Kidney epithelial cell (primary cell): Measurements from ENCODE around the gene PALM3. TPM values are rescaled to one million over a fixed set of nuclear protein-coding genes. Genes with fewer than 3 reads are reported as not detected.

Experiments used
- DNase-seq: peaks from one replicate; pipeline ENCODE4 v3.0.0-alpha.2; 2010; ENCODE audit warnings: low read depth
- H3K27me3 ChIP-seq: 2 replicates; pipeline ENCODE4 v1.6.0; 2011; ENCODE audit warnings: low read length; ENCODE audit not compliant: control insufficient read depth, insufficient read depth
- H3K36me3 ChIP-seq: 2 replicates; pipeline ENCODE4 v1.5.1; 2011; ENCODE audit warnings: low read length; ENCODE audit not compliant: control insufficient read depth, insufficient read depth
- H3K4me3 ChIP-seq: 2 replicates; pipeline ENCODE4 v1.5.1; 2011; ENCODE audit warnings: low read depth, mild to moderate bottlenecking, control low read depth, low read length
- total RNA-seq: library from RNA; depleted of rRNA; stranded (reverse); fragments of >200 nt; gene quantifications from 2 replicates; pipeline ENCODE4 v1.2.3, GENCODE V29; 2015
- TF ChIP-seq, protein P1 (sequence below): IDR thresholded peaks from 2 replicates; pipeline ENCODE4 v1.5.1; 2011; ENCODE audit warnings: mild to moderate bottlenecking, moderate library complexity, low read length, control low read depth, inconsistent platforms; ENCODE audit not compliant: insufficient read depth, poor library complexity, severe bottlenecking

PALM3 gene
- total RNA-seq, 1 donor from 2014 or later = not detected

DNA sequence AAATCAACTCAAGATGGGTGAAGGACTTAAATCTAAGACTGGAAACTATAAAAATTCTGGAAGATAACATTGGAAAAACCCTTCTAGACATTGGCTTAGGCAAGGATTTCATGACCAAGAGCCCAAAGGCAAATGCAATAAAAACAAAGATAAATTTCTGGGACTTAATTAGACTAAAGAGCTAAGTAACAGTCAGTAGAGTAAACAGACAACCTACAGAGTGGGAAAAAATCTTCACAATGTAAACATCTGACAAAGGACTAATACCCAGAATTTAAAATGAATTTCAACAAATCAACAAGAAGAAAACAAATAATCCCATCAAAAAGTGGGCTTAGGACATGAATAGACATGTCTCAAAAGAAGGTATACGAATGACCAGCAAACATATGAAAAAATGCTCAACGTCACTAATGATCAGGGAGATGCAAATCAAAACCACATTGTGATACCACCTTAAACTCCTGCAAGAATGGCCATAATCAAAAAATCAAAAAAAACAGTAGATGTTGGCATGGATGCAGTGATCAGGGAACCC lies 49.4 kb downstream of the PALM3 start:
- H3K36me3 ChIP-seq = no peaks in the 10 kb centered on the region
- TF ChIP-seq, protein P1, sequence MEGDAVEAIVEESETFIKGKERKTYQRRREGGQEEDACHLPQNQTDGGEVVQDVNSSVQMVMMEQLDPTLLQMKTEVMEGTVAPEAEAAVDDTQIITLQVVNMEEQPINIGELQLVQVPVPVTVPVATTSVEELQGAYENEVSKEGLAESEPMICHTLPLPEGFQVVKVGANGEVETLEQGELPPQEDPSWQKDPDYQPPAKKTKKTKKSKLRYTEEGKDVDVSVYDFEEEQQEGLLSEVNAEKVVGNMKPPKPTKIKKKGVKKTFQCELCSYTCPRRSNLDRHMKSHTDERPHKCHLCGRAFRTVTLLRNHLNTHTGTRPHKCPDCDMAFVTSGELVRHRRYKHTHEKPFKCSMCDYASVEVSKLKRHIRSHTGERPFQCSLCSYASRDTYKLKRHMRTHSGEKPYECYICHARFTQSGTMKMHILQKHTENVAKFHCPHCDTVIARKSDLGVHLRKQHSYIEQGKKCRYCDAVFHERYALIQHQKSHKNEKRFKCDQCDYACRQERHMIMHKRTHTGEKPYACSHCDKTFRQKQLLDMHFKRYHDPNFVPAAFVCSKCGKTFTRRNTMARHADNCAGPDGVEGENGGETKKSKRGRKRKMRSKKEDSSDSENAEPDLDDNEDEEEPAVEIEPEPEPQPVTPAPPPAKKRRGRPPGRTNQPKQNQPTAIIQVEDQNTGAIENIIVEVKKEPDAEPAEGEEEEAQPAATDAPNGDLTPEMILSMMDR = no peak
- H3K27me3 ChIP-seq = no peaks in the 10 kb centered on the region
- no peak overlapping the region for H3K4me3 ChIP-seq
- no peak for DNase-seq

DNA sequence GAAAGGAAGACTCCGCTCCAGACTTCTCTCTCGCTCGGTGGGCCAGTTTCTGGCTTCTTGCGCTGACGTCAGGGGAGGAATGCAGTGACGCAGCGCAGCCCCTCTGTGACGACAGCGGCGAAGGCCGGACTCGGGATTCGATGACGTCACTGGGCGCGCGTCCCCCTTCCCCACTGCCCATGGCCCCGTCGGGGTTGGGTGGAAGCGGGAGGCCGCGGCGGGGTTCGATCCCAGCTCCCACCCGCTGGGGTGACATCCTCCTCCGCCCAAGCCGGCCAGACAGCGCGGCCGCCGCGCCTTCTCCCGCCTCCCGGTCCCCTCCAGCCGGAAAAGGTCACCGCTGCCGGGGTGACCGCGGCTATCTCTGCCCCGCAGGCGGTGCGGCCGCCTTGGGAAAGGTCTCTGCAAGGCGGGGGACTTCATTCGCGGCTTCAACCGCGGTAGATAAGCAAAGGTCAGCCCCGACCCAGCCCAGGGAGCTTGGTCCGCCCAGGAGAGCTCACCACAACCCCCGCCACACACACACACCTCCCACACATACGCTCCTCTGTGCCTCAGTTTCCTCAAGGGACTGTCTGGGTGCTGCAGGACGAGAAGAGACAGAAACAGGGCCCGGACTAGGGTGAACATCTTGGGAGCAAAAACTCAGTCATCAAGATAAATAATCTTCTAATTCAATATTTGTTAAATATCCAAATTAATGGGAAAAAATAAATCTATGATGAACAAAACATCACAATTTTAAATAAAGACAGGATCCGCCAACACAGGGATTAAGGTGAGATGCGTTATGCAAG lies 54.9 kb downstream of the PALM3 start:
- Histone ChIP-seq H3K36me3 (no peaks in the 10 kb centered on the region), H3K4me3 (peak overlapping the region; percentile 85), H3K27me3 (no peaks in the 10 kb centered on the region)
- TF ChIP-seq, protein P1 = no peak
- no peak for DNase-seq

DNA sequence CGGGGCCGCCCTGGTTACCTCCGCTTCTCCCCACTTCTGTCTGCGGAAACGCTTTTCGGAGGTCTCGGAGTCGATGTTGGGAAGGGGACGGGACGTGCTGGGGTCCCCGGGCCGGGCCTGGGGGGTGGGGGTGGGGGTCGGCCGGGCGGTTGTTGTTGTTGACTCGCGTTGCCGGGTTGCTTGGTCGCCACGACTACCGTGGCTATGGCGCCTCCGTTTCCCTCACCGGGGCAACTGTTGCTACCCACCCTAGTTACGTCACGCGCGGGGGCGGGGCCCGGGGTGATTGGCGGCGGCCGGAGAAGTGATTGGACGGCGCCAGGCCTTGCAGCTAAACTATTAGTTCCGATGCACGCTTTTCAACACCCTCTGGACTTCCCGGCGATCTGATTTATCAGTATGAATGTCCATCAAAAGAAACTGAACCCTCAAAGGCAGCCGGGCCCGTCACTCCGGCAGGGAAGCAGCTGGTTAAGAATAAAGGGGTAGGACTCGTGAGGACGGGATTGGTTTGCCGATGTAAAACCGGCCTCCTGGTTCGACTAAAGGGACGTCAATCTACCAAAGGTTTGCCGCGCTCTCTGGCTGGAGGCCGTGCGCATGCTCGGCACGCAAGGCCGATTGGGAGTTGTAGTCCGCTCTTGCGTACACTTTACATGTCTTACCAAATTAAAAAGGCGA lies 55.7 kb downstream of the PALM3 start, which contains the start of gene RFX1:
TSS of gene RFX1 (minus strand) at position 236 of the 681 bp plus-strand sequence. CDS start 12,477 bp downstream, outside the sequence.
- no peaks in the 10 kb centered on the region for H3K27me3 ChIP-seq
- no peaks in the 10 kb centered on the region for H3K36me3 ChIP-seq
- peak within 1 kb of the TSS; percentile 85 for H3K4me3 ChIP-seq
- peak; percentile 100 for DNase-seq
- TF ChIP-seq, protein P1 = no peak

DNA sequence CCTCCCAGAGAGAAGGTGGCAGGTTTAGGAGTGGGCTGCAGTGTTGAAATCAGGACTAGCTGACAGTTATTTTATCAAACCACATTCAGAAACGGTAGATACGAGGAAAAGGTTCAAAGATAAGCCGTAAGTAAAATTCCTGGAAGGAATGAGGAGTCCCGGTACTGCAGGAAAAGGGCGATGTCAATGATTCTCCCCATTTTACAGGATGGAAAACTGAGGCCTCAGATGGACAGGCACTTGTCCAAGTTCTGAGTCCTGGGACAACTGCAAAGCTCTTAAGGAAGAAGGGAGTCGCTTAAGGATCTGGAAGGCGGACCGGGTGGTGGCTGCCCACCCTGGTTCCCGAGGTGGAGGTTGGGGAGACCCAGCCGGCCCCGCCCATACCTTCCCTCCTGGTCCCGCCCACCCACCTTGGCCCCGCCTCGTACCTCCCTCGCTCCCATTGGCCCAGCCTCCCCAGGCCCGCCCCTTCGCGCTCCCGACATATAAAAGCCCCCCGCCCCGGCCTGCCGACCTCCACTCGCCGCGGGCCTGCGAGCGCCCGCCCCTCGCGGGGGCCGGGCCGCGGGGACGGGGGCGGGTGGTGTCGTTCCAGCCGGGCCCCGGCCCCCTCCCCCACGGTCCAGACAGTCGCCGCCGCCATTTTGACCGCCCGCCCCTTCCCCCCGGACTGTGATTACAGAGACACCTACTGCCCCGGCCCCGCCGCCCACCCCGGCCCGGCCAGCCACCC lies 56.4 kb downstream of the PALM3 start:
- H3K4me3 ChIP-seq = peak overlapping the region; percentile 85
- no peak for DNase-seq
- H3K36me3 ChIP-seq = no peaks in the 10 kb centered on the region
- H3K27me3 ChIP-seq = no peaks in the 10 kb centered on the region
- TF ChIP-seq, protein P1 = no peak

DNA sequence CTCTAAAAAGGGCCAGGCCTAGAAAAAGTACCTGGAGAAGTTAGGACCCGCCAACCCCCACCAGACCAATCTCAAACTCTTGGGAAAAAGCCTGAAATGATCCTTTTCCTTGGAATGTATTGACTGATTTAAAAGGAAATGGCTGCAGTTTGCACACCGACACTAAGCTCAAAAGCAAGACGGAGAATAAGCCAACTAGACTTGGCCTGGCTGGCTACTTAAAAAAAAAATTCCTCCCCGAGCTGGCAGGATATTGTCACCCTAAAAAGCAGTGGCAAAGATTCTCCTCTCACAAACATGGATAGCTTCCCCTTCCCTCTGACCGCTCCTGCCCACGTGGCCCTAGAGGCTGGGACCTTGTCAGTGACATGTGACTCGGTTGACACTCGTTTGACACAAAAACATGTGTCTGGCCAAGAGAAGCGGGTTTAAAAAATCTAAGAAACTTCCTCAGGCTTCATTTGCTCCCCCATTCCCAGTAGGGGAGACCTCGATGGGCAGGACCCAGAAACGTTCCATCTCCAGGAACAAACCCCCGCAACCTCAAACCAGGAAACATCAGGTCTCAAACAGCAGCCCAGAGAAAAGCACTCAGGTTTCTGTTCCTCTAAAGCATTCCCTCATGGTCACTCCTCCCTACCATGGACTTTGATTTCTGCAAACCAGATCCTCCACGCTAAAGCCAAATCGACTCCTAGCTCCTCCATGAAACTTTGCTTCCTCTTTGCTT lies 57.1 kb downstream of the PALM3 start:
- no peak overlapping the region for H3K4me3 ChIP-seq
- TF ChIP-seq, protein P1 = no peak
- H3K36me3 ChIP-seq = no peaks in the 10 kb centered on the region
- no peaks in the 10 kb centered on the region for H3K27me3 ChIP-seq
- no peak for DNase-seq
